NB4 (cell line): ENCODE results near the gene CD55.

Experiments used
- DNase-seq: peaks from one replicate; pipeline ENCODE4 v3.0.0; 2010; ENCODE audit warnings: low read depth
- H3K4me3 ChIP-seq: one replicate; pipeline ENCODE4 v1.5.1; 2011; ENCODE audit warnings: mild to moderate bottlenecking, low read depth, low read length, moderate library complexity
- MYC ChIP-seq: IDR thresholded peaks from 2 replicates; pipeline ENCODE4 v1.6.1; 2011; ENCODE audit warnings: low read depth, low read length
- POLR2A ChIP-seq: IDR thresholded peaks from 2 replicates; pipeline ENCODE4 v1.6.1; 2011; ENCODE audit warnings: mild to moderate bottlenecking; ENCODE audit not compliant: insufficient read length; ENCODE audit errors: extremely low read depth
- TF ChIP-seq, protein P1 (sequence below): IDR thresholded peaks from 2 replicates; pipeline ENCODE4 v1.6.1; 2011; ENCODE audit warnings: low read depth, low read length
- TF ChIP-seq, protein P2 (sequence below): IDR thresholded peaks from one replicate; pipeline ENCODE4 v1.5.1; 2012; ENCODE audit warnings: low read depth, low read length

The CD55 gene

DNA sequence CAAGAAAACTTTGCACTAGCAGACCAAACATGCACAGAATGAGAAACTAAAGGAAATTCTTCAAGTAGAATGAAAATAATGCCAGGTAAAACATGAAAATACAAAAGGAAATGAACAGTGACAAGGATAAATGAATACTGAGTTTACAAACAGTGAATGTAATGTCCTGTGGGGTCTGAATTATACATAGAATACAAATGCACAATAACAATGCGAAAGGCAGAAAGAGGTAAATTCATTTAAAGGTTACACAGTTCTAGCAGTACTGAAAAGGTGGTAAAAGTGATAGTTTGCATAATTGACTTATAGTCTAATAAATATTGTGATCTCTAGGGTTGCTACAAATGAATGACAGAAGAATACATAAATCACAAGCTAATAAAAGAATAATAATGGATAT is 12.9 kb downstream of the CD55 start:
- DNase-seq, result no peak
- TF ChIP-seq MYC (no peak), POLR2A (no peak)
- TF ChIP-seq, protein P1, sequence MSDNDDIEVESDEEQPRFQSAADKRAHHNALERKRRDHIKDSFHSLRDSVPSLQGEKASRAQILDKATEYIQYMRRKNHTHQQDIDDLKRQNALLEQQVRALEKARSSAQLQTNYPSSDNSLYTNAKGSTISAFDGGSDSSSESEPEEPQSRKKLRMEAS, result no peak
- TF ChIP-seq, protein P2, sequence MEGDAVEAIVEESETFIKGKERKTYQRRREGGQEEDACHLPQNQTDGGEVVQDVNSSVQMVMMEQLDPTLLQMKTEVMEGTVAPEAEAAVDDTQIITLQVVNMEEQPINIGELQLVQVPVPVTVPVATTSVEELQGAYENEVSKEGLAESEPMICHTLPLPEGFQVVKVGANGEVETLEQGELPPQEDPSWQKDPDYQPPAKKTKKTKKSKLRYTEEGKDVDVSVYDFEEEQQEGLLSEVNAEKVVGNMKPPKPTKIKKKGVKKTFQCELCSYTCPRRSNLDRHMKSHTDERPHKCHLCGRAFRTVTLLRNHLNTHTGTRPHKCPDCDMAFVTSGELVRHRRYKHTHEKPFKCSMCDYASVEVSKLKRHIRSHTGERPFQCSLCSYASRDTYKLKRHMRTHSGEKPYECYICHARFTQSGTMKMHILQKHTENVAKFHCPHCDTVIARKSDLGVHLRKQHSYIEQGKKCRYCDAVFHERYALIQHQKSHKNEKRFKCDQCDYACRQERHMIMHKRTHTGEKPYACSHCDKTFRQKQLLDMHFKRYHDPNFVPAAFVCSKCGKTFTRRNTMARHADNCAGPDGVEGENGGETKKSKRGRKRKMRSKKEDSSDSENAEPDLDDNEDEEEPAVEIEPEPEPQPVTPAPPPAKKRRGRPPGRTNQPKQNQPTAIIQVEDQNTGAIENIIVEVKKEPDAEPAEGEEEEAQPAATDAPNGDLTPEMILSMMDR, result no peak
- H3K4me3 ChIP-seq, result no peak overlapping the region

DNA sequence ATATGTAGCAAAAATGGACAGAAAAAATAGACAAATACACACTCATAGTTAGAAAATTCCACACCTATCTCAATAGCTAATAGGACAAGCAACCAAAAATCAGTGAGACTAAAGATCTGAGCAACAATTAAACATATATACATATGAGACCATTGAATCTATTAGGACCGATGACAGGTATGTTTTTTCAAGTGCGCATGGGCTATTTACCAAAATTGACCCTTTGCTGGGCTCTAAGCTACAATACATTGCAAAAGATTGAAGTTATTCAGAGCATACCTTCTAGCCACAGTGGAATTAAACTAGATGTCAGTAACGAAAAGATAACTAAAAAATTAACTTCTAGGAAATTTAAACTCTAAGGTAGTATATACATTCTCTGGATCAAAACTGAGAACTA is 13.7 kb downstream of the CD55 start:
- H3K4me3 ChIP-seq, result no peak overlapping the region

DNA sequence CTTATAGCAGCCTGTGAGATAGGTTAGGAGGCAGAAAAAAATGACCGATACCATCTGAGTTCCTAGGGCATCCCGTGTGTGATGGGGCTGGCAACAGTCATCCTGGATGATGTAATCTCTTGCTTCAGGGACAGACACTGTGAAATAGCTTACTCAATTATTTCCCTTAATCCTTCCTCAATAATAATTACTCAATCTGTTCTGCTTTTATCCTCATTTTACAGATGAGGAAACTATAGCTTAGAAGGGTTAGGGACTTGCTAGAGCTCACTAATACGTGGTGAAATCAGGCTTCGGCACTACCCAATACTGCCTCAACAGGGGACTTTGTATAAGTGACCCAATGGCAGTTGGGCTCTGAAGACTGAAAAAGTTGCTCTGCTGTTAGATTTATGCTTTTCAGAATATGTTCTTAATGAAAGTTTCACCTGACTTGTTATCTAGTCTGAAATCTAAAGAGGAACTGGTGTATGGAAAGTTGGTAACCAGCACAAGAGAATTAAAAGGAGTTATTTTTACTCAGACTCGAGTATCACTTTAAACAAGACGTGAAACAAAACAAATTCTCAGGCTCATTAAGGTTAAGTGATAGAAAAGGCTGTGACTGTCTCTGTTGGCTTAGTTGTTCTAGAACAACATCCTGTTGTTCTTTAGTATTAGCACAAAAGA is 14.4 kb downstream of the CD55 start:
- no peak for TF ChIP-seq MYC
- TF ChIP-seq POLR2A, result no peak
- TF ChIP-seq, protein P2, result no peak
- TF ChIP-seq, protein P1, result no peak
- H3K4me3 ChIP-seq, result no peak overlapping the region
- DNase-seq, result peak; percentile 59

More for the DNA sequence above, 13.7 kb downstream of the CD55 start:
- TF ChIP-seq, protein P2, result no peak
- TF ChIP-seq MYC, result no peak
- TF ChIP-seq, protein P1, result no peak
- TF ChIP-seq POLR2A, result no peak
- no peak for DNase-seq

DNA sequence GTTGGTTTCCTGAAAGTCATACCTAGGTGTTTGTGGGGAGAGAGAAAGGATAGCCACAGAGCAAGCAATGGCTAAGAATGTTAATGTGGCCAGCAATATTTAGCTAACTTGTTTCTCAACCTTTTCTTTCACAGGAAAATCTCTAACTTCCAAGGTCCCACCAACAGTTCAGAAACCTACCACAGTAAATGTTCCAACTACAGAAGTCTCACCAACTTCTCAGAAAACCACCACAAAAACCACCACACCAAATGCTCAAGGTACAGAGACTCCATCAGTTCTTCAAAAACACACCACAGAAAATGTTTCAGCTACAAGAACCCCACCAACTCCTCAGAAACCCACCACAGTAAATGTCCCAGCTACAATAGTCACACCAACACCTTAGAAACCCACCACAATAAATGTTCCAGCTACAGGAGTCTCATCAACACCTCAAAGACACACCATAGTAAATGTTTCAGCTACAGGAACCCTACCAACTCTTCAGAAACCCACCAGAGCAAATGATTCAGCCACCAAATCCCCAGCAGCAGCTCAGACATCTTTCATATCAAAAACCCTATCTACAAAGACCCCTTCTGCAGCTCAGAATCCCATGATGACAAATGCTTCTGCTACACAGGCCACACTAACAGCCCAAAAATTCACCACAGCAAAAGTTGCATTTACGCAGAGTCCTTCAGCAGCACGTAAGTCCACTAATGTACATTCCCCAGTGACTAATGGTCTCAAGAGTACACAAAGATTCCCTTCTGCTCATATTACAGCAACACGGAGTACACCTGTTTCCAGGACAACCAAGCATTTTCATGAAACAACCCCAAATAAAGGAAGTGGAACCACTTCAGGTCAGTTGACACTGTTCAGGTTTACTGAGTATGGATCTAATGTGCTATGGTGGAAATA is 15.3 kb downstream of the CD55 start:
- no peak overlapping the region for H3K4me3 ChIP-seq
- DNase-seq, result peak; percentile 15
- no peak for TF ChIP-seq MYC
- TF ChIP-seq, protein P2, result no peak
- TF ChIP-seq POLR2A, result no peak

- no peak for DNase-seq
- TF ChIP-seq, protein P1, result no peak
- TF ChIP-seq POLR2A, result no peak
- H3K4me3 ChIP-seq, result no peak overlapping the region
Observed at GRCh38 chr1:207342332-207342731, 20.9 kb downstream of the CD55 start.

DNA sequence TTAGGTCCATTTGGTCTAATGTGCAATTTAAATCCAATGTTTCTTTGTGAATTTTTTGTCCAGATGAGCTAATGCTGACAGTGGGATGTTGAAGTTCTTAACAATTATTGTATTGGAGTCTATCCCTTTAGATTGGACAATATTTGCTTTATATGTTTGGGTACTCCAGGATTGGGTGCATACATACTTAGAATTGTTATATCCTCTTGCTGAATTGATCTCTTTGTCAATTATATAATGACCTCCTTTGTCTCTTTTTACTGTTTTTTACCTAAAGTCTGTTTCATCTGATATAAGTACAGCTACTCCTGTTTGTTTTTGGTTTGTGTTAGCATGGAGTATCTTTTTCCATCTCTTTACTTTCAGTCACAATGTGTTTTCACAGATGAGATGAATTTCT is 22.2 kb downstream of the CD55 start:
- TF ChIP-seq, protein P2, result no peak
- TF ChIP-seq MYC (no peak), POLR2A (no peak)
- TF ChIP-seq, protein P1, result no peak
- no peak for DNase-seq
- H3K4me3 ChIP-seq, result no peak overlapping the region
